HG02763 (cell line): ENCODE data around the gene SLCO4A1.
"Not testable (repeated sequence)": the region's sequence is repeated elsewhere in the genome, so short reads cannot be mapped to it uniquely, and the experiment has no call there.

Experiments
- ATAC-seq: cut with Tn5 transposase; IDR thresholded peaks from one replicate; pipeline ENCODE4 v1.9.1; 2021; ENCODE audit warnings: mild to moderate bottlenecking, moderate library complexity; ENCODE audit not compliant: unreplicated experiment

SLCO4A1 gene

DNA sequence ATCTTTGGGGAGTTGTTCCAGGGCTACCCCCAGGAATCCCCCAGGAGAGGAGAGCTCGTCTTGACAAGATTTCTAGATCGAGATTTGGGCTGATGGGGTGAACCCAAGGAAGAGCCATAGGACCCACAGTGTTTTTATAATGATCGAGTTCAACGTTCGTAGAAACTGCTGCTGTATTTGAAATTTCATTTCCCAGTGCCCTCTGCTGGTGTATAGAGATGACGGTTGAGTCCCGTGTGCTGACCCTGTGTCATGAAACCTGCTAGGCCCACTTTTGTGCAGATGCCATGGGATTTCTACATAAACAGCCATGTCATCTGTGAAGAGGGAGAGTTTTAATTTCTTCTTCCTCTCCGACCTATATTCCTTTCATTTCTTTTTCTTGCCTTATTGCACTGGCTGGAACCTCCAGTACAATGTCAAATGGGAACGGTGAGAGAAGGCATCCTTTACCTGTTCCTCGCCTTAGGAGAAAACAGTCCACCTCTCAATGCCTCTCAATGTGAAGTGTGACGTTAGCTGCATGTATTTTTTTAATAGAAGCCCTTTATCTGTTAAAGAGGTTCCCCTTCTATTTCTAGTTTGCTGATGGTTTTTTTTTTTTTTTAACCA, 37.8 kb downstream of the SLCO4A1 start:
- ATAC-seq: no peak

DNA sequence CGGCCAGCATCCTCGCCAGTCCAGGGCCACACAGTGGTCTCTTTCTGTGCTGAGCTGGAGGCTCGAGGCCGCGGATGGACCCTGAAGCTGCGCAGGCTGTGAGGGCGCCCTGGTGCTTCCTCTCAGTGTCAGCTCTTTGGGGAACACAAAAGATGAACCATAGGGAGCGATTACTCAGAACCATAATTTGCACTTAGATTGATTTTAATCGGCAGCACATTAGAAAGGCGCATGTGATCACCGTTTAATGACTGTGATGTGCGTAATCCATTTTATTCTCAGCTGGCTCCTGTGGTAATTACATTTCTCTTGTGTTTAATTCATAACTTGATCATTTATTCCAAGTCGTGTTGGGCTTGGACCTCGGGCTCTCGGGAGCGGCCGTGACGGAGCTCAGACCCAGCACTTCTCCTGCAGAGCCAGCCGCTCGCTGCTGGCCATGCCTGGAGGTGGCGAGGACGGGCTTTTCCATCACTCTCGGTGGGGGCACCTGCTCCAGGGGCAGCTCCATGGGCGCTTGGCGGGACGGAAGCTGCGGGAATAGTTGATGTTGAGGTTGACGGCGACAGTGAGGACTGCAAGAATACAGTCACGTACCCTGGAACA, 40.7 kb downstream of the SLCO4A1 start:
- no peak for ATAC-seq

DNA sequence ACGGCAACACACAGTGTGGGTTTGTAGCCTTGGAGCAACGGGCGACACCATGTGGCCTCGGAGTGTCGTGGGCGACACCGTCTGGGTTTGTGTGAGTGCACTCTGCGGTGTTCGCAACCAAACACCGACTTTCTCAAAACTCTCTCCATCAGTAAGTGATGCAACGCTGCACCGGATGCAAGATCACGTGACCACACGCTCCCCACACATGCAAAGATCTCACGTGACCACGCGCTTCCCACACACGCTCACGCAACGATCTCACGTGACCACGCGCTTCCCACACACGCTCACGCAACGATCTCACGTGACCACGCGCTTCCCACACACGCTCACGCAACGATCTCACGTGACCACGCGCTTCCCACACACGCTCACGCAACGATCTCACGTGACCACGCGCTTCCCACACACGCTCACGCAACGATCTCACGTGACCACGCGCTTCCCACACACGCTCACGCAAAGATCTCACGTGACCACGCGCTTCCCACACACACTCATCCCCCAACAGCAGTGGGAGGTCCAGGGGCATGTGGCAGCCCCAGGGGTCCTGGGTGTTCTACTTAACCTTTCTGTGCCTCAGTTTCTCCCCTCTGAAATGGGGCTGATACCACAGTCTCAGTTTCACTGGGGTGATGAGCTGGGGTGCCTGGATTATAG, 41.5 kb downstream of the SLCO4A1 start:
- ATAC-seq: not testable (repeated sequence)

DNA sequence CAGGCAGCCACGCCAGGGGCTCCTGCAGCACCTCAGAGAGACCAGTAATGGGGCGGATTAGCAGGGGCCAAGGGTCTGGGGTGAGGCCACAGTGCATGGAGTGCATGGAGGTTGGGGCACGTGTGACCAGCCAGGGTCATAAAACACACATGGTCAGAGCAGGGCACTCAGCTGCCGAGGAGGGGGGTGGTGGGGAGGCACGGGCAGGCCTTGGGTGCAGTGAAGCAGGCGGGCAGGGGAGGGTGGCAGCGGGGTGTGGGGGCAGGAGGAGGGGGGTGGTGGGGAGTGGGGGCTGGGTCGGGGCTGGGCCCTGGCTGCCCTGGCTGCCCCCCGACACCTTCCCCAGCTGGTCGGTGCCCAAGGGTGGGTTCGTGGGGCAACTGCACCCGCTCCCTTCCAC, 42.7 kb downstream of the SLCO4A1 start:
- ATAC-seq: no peak

DNA sequence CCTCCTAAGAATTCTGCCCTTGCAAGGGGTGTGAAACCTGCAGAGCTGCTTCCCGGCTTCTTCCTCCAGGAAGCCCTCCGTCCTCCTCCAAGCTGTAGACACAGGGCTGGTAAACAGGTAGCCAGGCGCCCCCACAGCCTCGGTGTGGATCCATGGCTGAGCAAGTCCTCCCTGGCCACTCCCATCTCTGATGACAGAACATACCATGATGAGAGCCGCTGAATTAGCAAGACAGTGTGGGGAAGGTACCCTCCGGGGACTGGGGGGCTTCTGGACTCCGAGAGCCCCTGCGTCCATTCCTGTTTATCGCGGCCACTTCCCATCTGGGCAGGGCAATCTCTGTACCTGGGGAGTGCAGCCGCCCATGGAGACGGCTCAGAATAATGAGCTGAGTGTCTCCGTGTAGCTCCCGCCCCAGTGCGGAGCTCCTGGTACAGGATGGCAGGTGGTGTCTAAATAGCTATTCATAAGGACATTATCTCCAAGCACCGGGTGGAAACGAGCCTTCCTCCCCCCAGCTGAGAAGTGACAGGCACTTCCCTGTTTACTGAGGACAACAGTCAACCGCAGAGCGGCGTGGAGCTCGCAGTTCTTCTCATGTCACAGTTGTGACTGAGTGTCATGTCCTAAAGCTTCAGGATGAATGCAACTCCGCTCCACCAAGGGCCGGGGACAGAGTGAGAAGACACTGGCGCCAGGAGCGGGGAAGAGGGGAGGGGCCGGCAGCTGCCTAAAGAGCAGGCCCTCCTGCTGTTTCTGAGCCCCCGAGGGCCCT, 43.7 kb downstream of the SLCO4A1 start:
- ATAC-seq: no peak

DNA sequence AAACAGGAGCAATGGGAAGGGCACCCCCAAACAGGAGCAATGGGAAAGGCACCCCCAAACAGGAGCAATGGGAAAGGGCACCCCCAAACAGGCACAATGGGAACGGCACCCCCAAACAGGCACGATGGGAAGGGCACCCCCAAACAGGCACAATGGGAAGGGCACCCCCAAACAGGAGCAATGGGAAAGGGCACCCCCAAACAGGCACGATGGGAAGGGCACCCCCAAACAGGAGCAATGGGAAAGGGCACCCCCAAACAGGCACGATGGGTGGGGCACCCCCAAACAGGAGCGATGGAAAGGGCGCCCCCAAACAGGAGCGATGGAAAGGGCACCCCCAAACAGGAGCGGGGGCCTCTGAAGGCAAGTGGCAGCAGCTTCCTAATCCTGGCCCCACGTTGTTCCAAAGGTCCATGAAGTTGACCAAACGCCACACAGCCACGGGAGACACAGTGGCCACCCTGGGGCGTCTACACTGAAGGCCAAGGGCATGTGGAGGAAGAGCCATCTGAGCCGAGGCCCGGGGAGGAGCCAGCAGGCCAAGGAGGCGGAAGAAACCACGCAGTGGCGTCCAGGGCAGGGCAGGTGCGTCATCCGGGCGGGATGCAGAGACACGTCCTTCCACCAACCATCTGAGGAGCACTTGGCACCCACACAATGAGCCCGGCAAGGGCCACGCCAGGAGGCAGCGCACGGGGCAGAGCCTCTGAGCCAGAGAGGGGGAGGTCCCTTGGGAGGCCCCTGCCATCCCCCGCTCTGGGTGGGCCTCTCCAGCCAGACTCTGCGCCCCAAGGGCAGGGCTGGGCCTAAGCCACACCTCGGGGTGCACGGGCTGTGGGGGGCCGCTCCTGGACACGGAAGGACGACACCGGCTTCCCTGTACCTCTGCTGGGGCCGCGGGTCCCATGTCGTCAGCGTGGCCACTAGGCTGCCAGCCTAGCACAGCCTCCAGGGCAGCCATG, 44.8 kb downstream of the SLCO4A1 start:
- no peak for ATAC-seq

DNA sequence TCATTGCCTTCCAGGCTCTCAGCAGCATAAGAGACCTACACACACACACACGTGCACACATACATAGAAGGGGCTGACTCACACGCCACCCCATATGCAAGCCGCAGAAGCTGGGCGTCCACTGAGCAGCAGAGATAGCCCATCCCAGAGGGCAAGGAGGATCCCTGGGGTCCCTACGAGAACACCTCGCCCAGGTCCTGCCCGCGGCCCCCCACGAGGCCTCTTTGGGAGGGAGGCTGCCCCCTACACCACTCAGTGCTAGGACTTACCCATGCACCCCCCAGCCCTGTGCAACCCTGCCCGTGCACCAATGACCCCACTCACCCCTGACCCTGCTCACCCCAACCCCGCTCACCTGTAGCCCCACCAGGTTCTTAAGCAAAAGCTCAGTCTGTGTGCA, 45.8 kb downstream of the SLCO4A1 start:
- ATAC-seq: no peak

DNA sequence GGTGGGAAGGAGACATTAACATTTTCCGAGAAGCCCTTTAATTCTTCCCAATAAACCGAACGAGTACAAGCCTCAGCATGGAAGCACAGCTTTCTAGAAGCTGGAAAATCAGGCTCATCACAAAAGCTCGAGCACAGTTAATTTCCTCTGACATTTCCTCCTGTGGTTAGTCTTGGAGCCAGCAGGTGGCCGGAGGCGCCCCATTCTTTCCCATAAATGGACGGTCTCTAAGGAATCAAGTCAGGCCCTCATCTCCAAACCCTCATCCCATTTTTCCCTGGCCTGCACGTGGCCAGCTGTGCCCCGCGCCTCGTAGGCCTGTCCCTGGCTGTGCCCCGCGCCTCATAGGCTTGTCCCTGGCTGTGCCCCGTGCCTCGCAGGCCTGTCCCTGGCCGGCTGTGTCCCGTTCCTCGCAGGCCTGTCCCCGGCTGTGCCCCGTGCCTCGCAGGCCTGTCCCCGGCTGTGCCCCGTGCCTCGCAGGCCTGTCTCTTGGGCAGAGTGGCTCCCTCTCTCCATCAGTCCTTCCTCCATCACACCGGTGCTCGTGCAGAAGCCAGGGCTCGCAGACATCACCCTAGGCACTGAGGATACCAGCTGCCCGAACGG, 46.7 kb downstream of the SLCO4A1 start:
- ATAC-seq: no peak

DNA sequence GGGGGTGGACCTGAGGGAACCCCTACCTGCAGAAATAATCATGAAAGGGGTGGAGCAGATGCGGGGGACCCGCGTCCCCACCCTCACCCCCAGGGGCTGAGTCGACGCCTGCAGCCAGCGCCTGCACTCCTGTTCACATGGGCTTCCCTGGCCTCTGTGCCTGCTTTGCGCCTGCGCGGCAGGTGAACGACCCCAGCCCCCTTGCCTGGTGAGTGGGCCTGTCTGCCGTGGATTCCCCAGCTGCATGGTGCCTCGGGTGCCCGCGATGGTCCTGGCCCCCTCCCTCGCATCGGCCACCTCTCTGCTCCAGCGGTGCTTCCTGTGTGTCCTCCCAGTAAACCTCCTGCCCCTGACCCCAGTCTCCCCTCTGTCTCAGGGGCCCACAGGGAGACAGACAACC, 47.6 kb downstream of the SLCO4A1 start:
- no peak for ATAC-seq

DNA sequence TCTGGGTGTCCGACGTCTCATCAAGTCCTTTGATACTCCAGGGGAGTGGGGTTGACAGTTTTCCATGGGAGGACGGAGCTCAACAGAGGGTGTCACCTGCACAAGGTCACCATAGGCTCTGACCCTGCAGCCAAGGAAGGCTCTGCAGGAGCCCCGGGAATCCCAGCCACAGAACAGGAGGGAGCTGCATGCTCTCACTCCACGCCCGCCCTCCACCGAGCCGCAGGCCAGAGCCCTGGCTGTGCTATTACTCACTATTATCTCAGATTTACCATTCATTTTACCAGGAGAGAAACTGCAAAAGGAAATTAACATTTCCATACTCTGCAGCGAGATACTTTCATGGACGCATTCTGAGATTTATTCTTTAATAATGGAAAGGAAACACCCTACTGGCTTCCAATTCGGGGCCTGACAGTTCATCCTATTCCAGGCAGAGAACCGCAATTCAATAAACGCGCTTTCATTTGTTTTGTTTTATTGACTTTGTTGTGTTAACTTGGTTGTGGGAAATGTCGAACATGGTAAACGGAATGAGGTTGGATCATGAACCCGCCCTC, 48.0 kb downstream of the SLCO4A1 start:
- no peak for ATAC-seq

DNA sequence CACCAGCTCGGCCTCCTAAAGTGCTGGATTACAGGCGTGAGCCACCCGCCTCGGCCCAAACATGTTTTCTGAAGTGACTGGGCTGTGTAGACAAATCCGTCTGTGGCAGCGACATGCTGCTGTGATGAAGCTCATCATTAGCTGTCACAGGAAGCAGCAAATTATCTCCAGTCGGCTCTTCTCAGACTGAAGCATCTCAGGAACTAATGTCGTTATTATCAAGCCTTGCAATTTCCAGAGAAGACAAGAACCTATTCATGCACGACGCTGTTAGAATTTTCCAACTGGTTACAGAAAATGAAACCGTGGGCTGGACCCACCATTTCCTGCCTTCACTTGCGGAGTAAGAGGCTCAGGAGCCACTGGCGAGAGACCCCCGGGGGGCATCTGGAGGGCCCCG, 49.2 kb downstream of the SLCO4A1 start:
- ATAC-seq: no peak

DNA sequence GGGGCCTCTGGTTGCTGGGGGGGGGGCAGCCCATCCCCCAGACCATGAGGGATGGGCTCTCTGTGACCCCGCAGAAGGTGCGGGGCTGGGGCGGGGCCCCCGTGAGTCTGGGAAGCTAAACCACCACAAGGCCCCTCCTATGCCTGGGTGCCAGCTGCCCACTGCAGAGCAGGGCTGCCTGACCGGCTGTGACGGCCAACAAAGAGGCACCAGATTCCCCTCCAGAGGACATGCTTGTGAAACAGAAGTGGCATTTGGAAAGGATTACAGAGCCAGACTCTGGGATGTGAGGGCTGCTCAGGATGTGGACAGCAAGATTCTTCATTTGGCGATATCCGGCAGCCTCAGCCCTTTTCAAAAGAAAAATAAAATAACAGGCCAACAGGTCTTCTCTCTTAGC, 49.9 kb downstream of the SLCO4A1 start:
- no peak for ATAC-seq

DNA sequence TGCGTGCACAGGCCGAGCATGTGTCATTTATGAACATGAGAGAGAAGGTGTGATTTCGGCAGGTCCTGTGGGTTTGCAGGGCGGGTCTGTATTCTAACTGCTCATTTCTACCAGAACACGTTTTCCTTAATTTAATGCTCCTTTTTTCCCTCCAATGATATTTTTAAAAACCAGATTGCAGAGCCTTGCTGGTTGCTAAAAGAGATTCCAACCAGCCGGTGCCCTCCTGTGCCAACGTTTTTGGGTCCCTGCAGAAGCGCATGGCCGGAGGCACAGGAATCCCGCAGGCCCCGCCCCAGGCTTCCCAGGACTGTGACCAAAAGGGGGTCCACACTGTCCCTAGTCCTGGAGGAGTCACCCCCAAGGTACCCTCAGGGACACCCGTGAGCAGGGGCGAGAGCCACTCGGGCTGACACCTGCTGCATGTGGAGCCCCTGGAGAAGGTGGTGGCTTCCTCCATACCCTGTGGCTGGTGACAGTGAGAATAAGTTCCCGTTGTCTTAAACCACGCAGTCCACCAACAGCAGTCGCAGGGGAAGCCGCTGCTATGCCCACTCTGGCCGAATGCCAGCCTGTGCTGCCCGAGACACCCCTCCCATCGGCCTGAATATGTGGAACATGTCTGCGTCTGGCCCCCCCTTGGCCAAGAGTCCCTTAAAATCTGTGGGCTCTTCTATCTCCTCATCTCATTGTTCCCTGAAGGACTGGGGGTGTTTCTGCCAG, 50.7 kb downstream of the SLCO4A1 start:
- ATAC-seq: no peak

DNA sequence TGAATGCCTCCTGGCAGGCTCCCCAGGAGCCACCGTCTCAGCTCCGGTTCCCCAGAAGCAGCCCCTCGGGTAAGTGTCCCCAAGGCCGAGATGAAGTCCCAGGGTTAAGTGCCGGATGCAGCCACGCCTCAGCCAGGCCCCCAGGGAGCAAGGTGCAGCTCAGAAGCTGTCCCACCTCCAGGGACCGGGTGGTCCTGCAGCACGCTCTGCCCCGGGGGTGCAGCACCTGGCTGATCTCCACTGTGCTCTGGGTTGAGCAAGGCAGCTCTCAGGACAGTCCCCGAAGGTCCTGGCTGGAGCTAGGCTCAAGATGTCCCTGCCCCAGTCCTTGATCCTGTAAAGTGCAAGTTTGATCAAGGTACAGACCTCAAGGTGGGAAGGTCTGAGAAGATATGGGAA, 51.2 kb downstream of the SLCO4A1 start:
- ATAC-seq: no peak

DNA sequence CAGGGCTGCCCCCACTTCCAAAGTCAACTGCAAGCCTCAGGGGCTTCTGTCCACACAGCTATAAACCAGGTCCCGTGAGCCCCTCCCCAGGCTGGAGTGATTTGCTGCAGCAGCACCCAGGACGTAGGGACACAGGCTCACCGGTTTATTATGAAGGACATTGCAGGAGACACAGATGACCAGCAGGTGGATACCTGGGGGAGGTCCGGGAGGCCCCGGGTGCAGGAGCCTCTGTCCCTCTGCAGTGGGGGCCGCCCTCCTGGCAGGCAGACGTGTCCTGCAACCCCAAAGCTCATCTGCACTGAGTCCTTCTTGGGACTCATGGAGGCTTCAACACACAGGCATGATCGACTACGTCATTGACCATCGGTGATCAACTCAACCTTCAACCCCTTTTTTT, 51.8 kb downstream of the SLCO4A1 start:
- no peak for ATAC-seq

DNA sequence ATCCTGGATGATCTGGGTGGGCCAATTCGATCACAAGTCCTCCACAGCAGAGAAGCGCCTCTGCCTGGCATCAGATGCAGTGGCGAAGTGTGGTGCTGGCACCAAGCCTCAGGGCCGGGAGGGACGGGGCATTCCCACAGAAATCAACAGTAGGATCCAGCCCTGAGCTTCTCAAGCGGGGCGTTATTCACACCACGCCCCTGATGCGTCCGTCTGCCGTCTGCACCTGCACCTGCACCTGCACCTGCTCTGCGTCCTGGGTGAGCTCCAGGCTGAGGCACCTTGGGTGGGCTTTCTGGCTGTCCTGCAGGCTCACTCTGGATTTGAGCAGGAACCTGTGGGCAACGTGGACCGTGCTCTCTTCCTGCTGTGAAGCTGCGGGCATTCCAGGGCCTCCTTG, 52.6 kb downstream of the SLCO4A1 start:
- no peak for ATAC-seq

DNA sequence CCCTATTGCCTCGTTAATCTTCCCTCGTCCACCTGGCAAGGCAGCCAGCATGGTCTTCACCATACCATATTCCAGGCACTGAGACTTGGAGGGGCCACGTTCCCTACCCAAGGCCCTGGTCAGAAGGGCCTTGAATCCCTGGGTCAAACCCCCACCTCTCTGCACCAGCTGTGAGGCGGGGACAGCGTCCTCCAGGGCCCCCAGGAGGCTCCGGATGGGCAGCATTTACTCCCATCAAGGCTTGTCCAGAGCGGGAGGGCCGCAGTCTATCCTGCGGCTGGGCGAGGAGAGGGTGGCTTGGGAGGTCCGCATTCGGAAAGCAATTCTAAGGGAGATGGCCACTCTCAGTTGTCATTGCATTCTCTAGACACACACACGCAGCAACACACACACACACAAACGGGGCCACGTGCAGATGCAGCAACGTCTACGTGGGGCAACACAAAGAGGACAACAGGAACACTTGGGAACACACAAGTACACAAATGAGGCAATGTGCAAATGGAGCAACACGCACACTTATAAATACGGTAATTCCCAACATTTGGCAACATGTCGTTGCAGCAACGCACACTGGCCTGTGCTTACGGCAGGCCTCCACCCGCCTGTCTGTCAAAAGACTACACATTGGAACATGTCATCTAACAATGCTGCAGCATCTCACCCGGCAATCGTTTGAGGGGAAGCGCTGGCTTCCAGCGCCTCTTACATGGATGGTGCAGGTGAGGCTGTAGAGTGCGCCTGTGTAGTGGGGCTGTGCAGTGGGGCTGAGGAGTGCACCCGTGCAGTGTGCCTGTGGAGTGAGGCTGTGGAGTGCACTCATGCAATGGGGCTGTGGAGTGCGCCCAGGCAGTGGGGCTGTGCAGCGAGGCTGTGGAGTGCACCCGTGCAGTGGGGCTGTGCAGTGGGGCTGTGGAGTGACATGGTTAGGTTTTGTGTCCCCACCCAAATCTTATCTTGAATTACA, 53.4 kb downstream of the SLCO4A1 start:
- no peak for ATAC-seq

DNA sequence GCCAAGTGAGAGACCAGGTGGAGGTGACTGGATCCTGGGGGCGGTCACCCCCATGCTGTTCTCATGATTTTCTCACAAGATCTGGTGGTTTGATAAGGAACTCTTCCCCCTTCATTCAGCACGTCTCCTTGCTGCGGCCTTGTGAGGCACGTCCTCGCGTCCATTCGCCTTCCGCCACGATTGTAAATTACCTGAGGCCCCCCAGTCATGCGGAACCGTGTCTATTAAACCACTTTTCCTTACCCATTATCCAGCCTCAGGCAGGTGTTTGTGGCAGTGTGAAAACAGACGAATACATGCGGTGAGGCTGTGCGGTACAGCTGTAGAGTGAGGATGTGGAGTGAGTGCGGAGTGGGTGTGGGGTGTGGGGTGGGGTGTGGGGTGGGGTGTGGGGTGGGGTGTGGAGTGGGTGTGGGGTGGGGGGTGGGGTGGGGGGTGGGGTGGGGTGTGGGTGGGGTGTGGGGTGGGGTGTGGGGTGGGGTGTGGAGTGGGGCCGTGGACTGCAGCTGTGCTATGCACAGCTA, 54.2 kb downstream of the SLCO4A1 start:
- ATAC-seq: no peak
